Panc1 (cell line): ENCODE data around the gene PRRT3.

Experiments
- POLR2AphosphoS5 ChIP-seq: IDR thresholded peaks from 2 replicates; pipeline ENCODE4 v1.6.1; 2012; ENCODE audit warnings: mild to moderate bottlenecking, low read depth, low read length, moderate library complexity
- SIN3A ChIP-seq: IDR thresholded peaks from 2 replicates; pipeline ENCODE4 v1.6.1; 2012; ENCODE audit warnings: low read depth, mild to moderate bottlenecking, low read length, moderate library complexity, borderline replicate concordance; ENCODE audit not compliant: insufficient read depth
- TCF7L2 ChIP-seq: IDR thresholded peaks from 2 replicates; pipeline ENCODE4 v1.6.1; 2011; ENCODE audit warnings: mild to moderate bottlenecking, low read depth, low read length, inconsistent platforms
- TF ChIP-seq, protein P1 (sequence below): fragments of 450-650 bp; IDR thresholded peaks from 2 replicates; pipeline ENCODE4 v1.5.1; 2017; ENCODE audit warnings: mild to moderate bottlenecking
- TF ChIP-seq, protein P2 (sequence below), 2 experiments: IDR thresholded peaks; 2 replicates each; pipeline ENCODE4 v1.6.1; 2011 to 2012; ENCODE audit warnings: low read depth in 2 of 2, control low read depth in 1 of 2, low read length in 1 of 2, mild to moderate bottlenecking in 1 of 2, moderate library complexity in 1 of 2; ENCODE audit not compliant: insufficient read depth in 1 of 2

DNA sequence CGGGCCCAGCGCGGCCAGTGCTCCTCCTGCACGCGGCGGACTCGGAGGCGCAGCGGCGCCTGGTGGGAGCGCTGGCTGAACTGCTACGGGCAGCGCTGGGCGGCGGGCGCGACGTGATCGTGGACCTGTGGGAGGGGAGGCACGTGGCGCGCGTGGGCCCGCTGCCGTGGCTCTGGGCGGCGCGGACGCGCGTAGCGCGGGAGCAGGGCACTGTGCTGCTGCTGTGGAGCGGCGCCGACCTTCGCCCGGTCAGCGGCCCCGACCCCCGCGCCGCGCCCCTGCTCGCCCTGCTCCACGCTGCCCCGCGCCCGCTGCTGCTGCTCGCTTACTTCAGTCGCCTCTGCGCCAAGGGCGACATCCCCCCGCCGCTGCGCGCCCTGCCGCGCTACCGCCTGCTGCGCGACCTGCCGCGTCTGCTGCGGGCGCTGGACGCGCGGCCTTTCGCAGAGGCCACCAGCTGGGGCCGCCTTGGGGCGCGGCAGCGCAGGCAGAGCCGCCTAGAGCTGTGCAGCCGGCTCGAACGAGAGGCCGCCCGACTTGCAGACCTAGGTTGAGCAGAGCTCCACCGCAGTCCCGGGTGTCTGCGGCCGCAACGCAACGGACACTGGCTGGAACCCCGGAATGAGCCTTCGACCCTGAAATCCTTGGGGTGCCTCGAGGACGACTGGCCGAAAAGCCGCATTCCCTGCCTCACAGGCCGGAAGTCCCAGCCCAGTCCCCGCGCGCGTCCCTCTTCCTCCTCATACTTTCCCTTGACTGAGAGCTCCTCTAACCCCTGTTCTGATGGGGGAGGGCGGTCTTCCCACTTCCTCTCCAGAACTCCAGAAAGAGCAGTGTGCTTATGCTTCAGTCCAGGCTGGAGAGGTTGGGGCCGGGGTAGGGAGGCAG, 36.7 kb downstream of the PRRT3 start:
- TF ChIP-seq, protein P1, sequence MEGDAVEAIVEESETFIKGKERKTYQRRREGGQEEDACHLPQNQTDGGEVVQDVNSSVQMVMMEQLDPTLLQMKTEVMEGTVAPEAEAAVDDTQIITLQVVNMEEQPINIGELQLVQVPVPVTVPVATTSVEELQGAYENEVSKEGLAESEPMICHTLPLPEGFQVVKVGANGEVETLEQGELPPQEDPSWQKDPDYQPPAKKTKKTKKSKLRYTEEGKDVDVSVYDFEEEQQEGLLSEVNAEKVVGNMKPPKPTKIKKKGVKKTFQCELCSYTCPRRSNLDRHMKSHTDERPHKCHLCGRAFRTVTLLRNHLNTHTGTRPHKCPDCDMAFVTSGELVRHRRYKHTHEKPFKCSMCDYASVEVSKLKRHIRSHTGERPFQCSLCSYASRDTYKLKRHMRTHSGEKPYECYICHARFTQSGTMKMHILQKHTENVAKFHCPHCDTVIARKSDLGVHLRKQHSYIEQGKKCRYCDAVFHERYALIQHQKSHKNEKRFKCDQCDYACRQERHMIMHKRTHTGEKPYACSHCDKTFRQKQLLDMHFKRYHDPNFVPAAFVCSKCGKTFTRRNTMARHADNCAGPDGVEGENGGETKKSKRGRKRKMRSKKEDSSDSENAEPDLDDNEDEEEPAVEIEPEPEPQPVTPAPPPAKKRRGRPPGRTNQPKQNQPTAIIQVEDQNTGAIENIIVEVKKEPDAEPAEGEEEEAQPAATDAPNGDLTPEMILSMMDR, result no peak; the same call in 1 of the 2 replicates
- TF ChIP-seq, protein P2, sequence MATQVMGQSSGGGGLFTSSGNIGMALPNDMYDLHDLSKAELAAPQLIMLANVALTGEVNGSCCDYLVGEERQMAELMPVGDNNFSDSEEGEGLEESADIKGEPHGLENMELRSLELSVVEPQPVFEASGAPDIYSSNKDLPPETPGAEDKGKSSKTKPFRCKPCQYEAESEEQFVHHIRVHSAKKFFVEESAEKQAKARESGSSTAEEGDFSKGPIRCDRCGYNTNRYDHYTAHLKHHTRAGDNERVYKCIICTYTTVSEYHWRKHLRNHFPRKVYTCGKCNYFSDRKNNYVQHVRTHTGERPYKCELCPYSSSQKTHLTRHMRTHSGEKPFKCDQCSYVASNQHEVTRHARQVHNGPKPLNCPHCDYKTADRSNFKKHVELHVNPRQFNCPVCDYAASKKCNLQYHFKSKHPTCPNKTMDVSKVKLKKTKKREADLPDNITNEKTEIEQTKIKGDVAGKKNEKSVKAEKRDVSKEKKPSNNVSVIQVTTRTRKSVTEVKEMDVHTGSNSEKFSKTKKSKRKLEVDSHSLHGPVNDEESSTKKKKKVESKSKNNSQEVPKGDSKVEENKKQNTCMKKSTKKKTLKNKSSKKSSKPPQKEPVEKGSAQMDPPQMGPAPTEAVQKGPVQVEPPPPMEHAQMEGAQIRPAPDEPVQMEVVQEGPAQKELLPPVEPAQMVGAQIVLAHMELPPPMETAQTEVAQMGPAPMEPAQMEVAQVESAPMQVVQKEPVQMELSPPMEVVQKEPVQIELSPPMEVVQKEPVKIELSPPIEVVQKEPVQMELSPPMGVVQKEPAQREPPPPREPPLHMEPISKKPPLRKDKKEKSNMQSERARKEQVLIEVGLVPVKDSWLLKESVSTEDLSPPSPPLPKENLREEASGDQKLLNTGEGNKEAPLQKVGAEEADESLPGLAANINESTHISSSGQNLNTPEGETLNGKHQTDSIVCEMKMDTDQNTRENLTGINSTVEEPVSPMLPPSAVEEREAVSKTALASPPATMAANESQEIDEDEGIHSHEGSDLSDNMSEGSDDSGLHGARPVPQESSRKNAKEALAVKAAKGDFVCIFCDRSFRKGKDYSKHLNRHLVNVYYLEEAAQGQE (IDR thresholded peaks at IDR 0.05; ENCODE audit: insufficient read depth in 1 of 2, low read depth in 2 of 2, low read length in 1 of 2), result no peak
- TF ChIP-seq SIN3A (no peak), POLR2AphosphoS5 (no peak), TCF7L2 (no peak)
